HG03457 (cell line): Measurements from ENCODE around the gene FGF14.

Experiments
- ATAC-seq: cut with Tn5 transposase; IDR thresholded peaks from one replicate; pipeline ENCODE4 v1.9.1; 2021; ENCODE audit warnings: moderate number of reproducible peaks; ENCODE audit not compliant: unreplicated experiment

Gene FGF14

GRCh38 chr13:102002287-102002686 lies 399.6 kb downstream of the FGF14 start:
- ATAC-seq, result no peak

- no peak for ATAC-seq
Observed at GRCh38 chr13:102000764-102001163, 401.1 kb downstream of the FGF14 start.

GRCh38 chr13:101998129-101998528 lies 403.7 kb downstream of the FGF14 start:
- no peak for ATAC-seq

- ATAC-seq, result no peak
Observed at GRCh38 chr13:101996954-101997353, 404.9 kb downstream of the FGF14 start.

- ATAC-seq, result no peak
Observed at GRCh38 chr13:101989798-101990350, 412.0 kb downstream of the FGF14 start.

GRCh38 chr13:101988140-101988539 lies 413.7 kb downstream of the FGF14 start:
- ATAC-seq, result no peak

GRCh38 chr13:101986316-101986715 lies 415.5 kb downstream of the FGF14 start:
- ATAC-seq, result no peak

- ATAC-seq, result no peak
Observed at GRCh38 chr13:101985321-101985720, 416.5 kb downstream of the FGF14 start.

GRCh38 chr13:101982903-101983302 lies 418.9 kb downstream of the FGF14 start:
- no peak for ATAC-seq

GRCh38 chr13:101979825-101980224 lies 422.0 kb downstream of the FGF14 start:
- no peak for ATAC-seq

GRCh38 chr13:101978552-101979315 lies 423.1 kb downstream of the FGF14 start:
- ATAC-seq, result no peak

GRCh38 chr13:101977475-101977874 lies 424.4 kb downstream of the FGF14 start:
- no peak for ATAC-seq

- no peak for ATAC-seq
Observed at GRCh38 chr13:101972191-101972590, 429.7 kb downstream of the FGF14 start.

- no peak for ATAC-seq
Observed at GRCh38 chr13:101970341-101970740, 431.5 kb downstream of the FGF14 start.

- no peak for ATAC-seq
Observed at GRCh38 chr13:101967781-101968180, 434.1 kb downstream of the FGF14 start.

GRCh38 chr13:101967216-101967615 lies 434.6 kb downstream of the FGF14 start:
- no peak for ATAC-seq

GRCh38 chr13:101965096-101965495 lies 436.8 kb downstream of the FGF14 start:
- ATAC-seq, result no peak

- ATAC-seq, result no peak
Observed at GRCh38 chr13:101959016-101959415, 442.8 kb downstream of the FGF14 start.

GRCh38 chr13:101955764-101956163 lies 446.1 kb downstream of the FGF14 start:
- ATAC-seq, result no peak

GRCh38 chr13:101951114-101951513 lies 450.7 kb downstream of the FGF14 start:
- ATAC-seq, result no peak

GRCh38 chr13:101949681-101950080 lies 452.2 kb downstream of the FGF14 start:
- no peak for ATAC-seq

GRCh38 chr13:101946401-101946800 lies 455.4 kb downstream of the FGF14 start:
- no peak for ATAC-seq

- no peak for ATAC-seq
Observed at GRCh38 chr13:101945435-101945834, 456.4 kb downstream of the FGF14 start.
